ENCODE measurements around the gene C2orf74. TPM values are rescaled to one million over a fixed set of nuclear protein-coding genes. Genes with fewer than 3 reads are reported as not detected.
"Not testable (repeated sequence)": the region's sequence is repeated elsewhere in the genome, so short reads cannot be mapped to it uniquely, and the experiment has no call there.

The C2orf74 gene
- total RNA-seq, 1 donor from 2014 or later, result 13.6 TPM

- TF ChIP-seq CTCF (IDR thresholded peaks at IDR 0.05; ENCODE audit: unreplicated experiment), result no peak
- H3K36me3 Mint-ChIP-seq (ENCODE audit: low read depth, unreplicated experiment), result peaks cover 11% of the 10 kb centered on the region
- peak; percentile 96 for DNase-seq (ENCODE audit: low spot score)
- H3K27ac Mint-ChIP-seq (ENCODE audit: unreplicated experiment), result peak overlapping the region; percentile 98
- H3K4me3 Mint-ChIP-seq (ENCODE audit: unreplicated experiment), result peak overlapping the region; percentile 86
- peaks cover 3% of the 10 kb centered on the region for H3K4me1 Mint-ChIP-seq (ENCODE audit: unreplicated experiment)
- peaks cover 7% of the 10 kb centered on the region for H3K27me3 Mint-ChIP-seq (ENCODE audit: unreplicated experiment)
- H3K9me3 Mint-ChIP-seq (ENCODE audit: unreplicated experiment), result no peaks in the 10 kb centered on the region
Observed at GRCh38 chr2:61144697-61145268, 17.2 kb upstream of the C2orf74 start.

GRCh38 chr2:61145990-61146389 lies 16.0 kb upstream of the C2orf74 start:
- Mint-ChIP-seq H3K36me3 (ENCODE audit: low read depth, unreplicated experiment) (peaks cover 13% of the 10 kb centered on the region), H3K27me3 (ENCODE audit: unreplicated experiment) (peaks cover 7% of the 10 kb centered on the region), H3K9me3 (ENCODE audit: unreplicated experiment) (no peaks in the 10 kb centered on the region), H3K4me3 (ENCODE audit: unreplicated experiment) (no peak overlapping the region), H3K27ac (ENCODE audit: unreplicated experiment) (no peak overlapping the region), H3K4me1 (ENCODE audit: unreplicated experiment) (peaks cover 3% of the 10 kb centered on the region)
- TF ChIP-seq CTCF (IDR thresholded peaks at IDR 0.05; ENCODE audit: unreplicated experiment), result no peak
- no peak for DNase-seq (ENCODE audit: low spot score)

- not testable (repeated sequence) for H3K9me3 Mint-ChIP-seq (ENCODE audit: unreplicated experiment); H3K4me3 Mint-ChIP-seq (ENCODE audit: unreplicated experiment); H3K27me3 Mint-ChIP-seq (ENCODE audit: unreplicated experiment); DNase-seq (ENCODE audit: low spot score); H3K4me1 Mint-ChIP-seq (ENCODE audit: unreplicated experiment); H3K27ac Mint-ChIP-seq (ENCODE audit: unreplicated experiment)
- peaks cover 20% of the 10 kb centered on the region for H3K36me3 Mint-ChIP-seq (ENCODE audit: low read depth, unreplicated experiment)
Observed at GRCh38 chr2:61148091-61148490, 13.9 kb upstream of the C2orf74 start.

- H3K9me3 Mint-ChIP-seq (ENCODE audit: unreplicated experiment), result no peaks in the 10 kb centered on the region
- H3K36me3 Mint-ChIP-seq (ENCODE audit: low read depth, unreplicated experiment), result peaks cover 20% of the 10 kb centered on the region
- H3K4me1 Mint-ChIP-seq (ENCODE audit: unreplicated experiment), result peaks cover 3% of the 10 kb centered on the region
- TF ChIP-seq CTCF (IDR thresholded peaks at IDR 0.05; ENCODE audit: unreplicated experiment), result no peak
- no peak for DNase-seq (ENCODE audit: low spot score)
- H3K4me3 Mint-ChIP-seq (ENCODE audit: unreplicated experiment), result peak overlapping the region; percentile 23
- no peak overlapping the region for H3K27ac Mint-ChIP-seq (ENCODE audit: unreplicated experiment)
- H3K27me3 Mint-ChIP-seq (ENCODE audit: unreplicated experiment), result peaks cover 2% of the 10 kb centered on the region
Observed at GRCh38 chr2:61149074-61149473, 12.9 kb upstream of the C2orf74 start.

GRCh38 chr2:61151436-61151835 lies 10.6 kb upstream of the C2orf74 start:
- Mint-ChIP-seq H3K9me3 (ENCODE audit: unreplicated experiment) (no peaks in the 10 kb centered on the region), H3K36me3 (ENCODE audit: low read depth, unreplicated experiment) (peaks cover 26% of the 10 kb centered on the region), H3K4me1 (ENCODE audit: unreplicated experiment) (no peaks in the 10 kb centered on the region), H3K27me3 (ENCODE audit: unreplicated experiment) (no peaks in the 10 kb centered on the region), H3K27ac (ENCODE audit: unreplicated experiment) (no peak overlapping the region), H3K4me3 (ENCODE audit: unreplicated experiment) (peak overlapping the region; percentile 33)
- no peak for DNase-seq (ENCODE audit: low spot score)
- TF ChIP-seq CTCF (IDR thresholded peaks at IDR 0.05; ENCODE audit: unreplicated experiment), result no peak
